Measurements from ENCODE around the gene CRNKL1.

DNA sequence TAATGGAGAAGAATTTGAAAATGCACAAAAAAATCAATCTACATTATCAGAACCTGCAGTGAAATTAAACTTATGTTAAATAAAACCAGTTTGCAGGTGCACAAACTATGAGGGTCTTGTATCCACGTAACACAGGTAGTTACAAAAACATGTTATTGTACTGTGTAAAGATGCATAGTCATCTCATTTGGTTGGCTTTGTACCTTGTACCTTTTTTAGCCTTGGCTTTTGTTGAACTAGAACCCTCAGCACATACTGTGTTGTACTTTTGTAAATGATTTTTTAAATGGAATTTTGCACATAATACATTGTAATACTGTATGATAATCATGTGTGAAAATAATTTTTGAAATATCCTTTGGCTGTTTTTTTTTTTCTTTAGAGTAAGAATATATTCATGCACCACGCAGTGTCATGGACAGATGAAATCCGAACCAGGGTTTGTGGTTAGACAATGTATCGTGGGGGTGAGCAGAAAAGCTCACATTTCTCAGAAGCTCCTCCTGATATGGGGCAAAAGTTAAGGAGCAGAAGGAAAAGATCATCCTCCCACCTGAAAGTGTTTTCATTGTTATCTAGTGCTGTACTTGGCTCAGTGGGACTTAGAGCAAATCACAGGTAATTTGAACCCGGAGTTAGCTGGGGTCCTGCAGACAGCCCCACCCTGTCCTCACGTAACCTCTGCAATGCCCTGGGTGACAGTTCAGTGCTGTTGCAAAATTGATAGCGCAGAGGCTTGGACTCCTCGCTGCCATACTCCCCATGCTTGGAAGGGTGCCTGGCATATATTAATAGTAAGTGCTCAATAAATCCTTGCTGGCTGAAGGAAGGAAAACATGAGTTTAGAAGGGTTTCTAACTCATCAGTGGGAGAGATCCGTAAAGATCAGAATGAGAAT lies 49.9 kb downstream of the CRNKL1 start:
- TF ChIP-seq GABPA (IDR thresholded peaks at IDR 0.05; ENCODE audit: low read depth) (no peak), CTCF (IDR thresholded peaks at IDR 0.05) (no peak), REST (IDR thresholded peaks at IDR 0.05; ENCODE audit: low read depth, low read length) (no peak), POLR2AphosphoS5 (IDR thresholded peaks at IDR 0.05; ENCODE audit: low read depth, low read length) (no peak), MAX (IDR thresholded peaks at IDR 0.05; ENCODE audit: low read depth) (no peak), NRF1 (IDR thresholded peaks at IDR 0.05; ENCODE audit: low read depth, low read length) (no peak), RFX5 (IDR thresholded peaks at IDR 0.05; ENCODE audit: low read length) (no peak), EP300 (IDR thresholded peaks at IDR 0.05; ENCODE audit: borderline replicate concordance in 1 of 2, low read depth in 1 of 2, low read length in 1 of 2) (no peak), EZH2phosphoT487 (IDR thresholded peaks at IDR 0.05; ENCODE audit: borderline replicate concordance, low read depth) (no peak), FOXJ3 (CRISPR knock-in tag; IDR thresholded peaks at IDR 0.05) (no peak)

Data from SK-N-SH (cell line).